WTC11 (cell line): Measurements from ENCODE around the gene SLC24A3. TPM values are rescaled to one million over a fixed set of nuclear protein-coding genes. Genes with fewer than 3 reads are reported as not detected.

ENCODE experiments used
- ATAC-seq: fragments of 200-7000 bp; cut with Tn5 transposase; 2 replicates; pipeline ENCODE4 v1.10.0; 2021; ENCODE audit warnings: mild to moderate bottlenecking, moderate library complexity
- CTCF ChIA-PET: fragments of 300-600 bp; sonication (Branson Sonifier 250); formaldehyde crosslinking; loops from one replicate; lab custom pipeline; 2021; ENCODE audit warnings: antibody characterized with exemption; lab: Charles Lee
- POLR2A ChIA-PET: fragments of 350-600 bp; sonication (Branson Sonifier 250); formaldehyde crosslinking; loops from one replicate; lab custom pipeline; 2021; ENCODE audit warnings: antibody characterized with exemption; lab: Charles Lee
- DNase-seq: peaks from one replicate; pipeline ENCODE4 v3.0.0; 2021; ENCODE audit warnings: low spot score
- H3K27ac Mint-ChIP-seq: 2 replicates; pipeline ENCODE4 v1.8.0; 2021; ENCODE audit warnings: mixed read lengths
- H3K27me3 Mint-ChIP-seq: 2 replicates; pipeline ENCODE4 v1.8.0; 2021; ENCODE audit warnings: low read depth, mild to moderate bottlenecking, moderate library complexity, mixed read lengths
- H3K36me3 Mint-ChIP-seq: 2 replicates; pipeline ENCODE4 v1.8.0; 2021; ENCODE audit warnings: mixed read lengths
- H3K4me1 Mint-ChIP-seq: 2 replicates; pipeline ENCODE4 v1.8.0; 2022; ENCODE audit warnings: mixed read lengths
- H3K4me3 Mint-ChIP-seq: 2 replicates; pipeline ENCODE4 v1.8.0; 2021; ENCODE audit warnings: mild to moderate bottlenecking, moderate library complexity, mixed read lengths
- H3K9me3 Mint-ChIP-seq: 2 replicates; pipeline ENCODE4 v1.8.0; 2021; ENCODE audit warnings: mixed read lengths
- AR ChIP-seq: fragments of 250-450 bp; sonication (Bioruptor Pico); IDR thresholded peaks from 2 replicates; pipeline ENCODE4 v1.9.0; 2021; ENCODE audit warnings: mild to moderate bottlenecking
- CREM ChIP-seq: sonication (generic); formaldehyde crosslinking; IDR thresholded peaks from 2 replicates; pipeline ENCODE4 v1.8.1; 2022; ENCODE audit warnings: mild to moderate bottlenecking, missing genetic modification reagents, moderate library complexity
- ETV6 ChIP-seq: sonication (generic); formaldehyde crosslinking; IDR thresholded peaks from 2 replicates; pipeline ENCODE4 v1.8.1; 2022; ENCODE audit warnings: mild to moderate bottlenecking, missing genetic modification reagents
- FOXK1 ChIP-seq: sonication (generic); formaldehyde crosslinking; IDR thresholded peaks from 2 replicates; pipeline ENCODE4 v1.8.0; 2022; ENCODE audit warnings: mild to moderate bottlenecking, moderate library complexity, missing genetic modification reagents
- GABPB1 ChIP-seq: sonication (generic); formaldehyde crosslinking; IDR thresholded peaks from 2 replicates; pipeline ENCODE4 v1.8.1; 2023; ENCODE audit warnings: mild to moderate bottlenecking, missing genetic modification reagents
- JAZF1 ChIP-seq: fragments of 250-450 bp; sonication (Bioruptor Pico); IDR thresholded peaks from 2 replicates; pipeline ENCODE4 v1.9.0; 2021; ENCODE audit warnings: moderate library complexity, mild to moderate bottlenecking, inconsistent platforms
- NR1H2 ChIP-seq: sonication (generic); formaldehyde crosslinking; IDR thresholded peaks from 2 replicates; pipeline ENCODE4 v1.9.0; 2021; ENCODE audit warnings: mild to moderate bottlenecking, moderate library complexity, missing genetic modification reagents
- NR3C1 ChIP-seq: sonication (generic); formaldehyde crosslinking; conservative IDR thresholded peaks from 2 replicates; pipeline ENCODE4 v1.8.1; 2023; ENCODE audit warnings: low read depth, mild to moderate bottlenecking, missing genetic modification reagents
- SMAD3 ChIP-seq: sonication (generic); formaldehyde crosslinking; IDR thresholded peaks from 2 replicates; pipeline ENCODE4 v1.8.0; 2022; ENCODE audit warnings: missing genetic modification reagents, mild to moderate bottlenecking, borderline replicate concordance
- SMAD4 ChIP-seq: sonication (generic); formaldehyde crosslinking; IDR thresholded peaks from 2 replicates; pipeline ENCODE4 v1.8.0; 2022; ENCODE audit warnings: mild to moderate bottlenecking, missing genetic modification reagents
- SP1 ChIP-seq: sonication (generic); formaldehyde crosslinking; conservative IDR thresholded peaks from 2 replicates; pipeline ENCODE4 v1.8.1; 2022; ENCODE audit warnings: missing genetic modification reagents
- TEAD4 ChIP-seq: sonication (generic); formaldehyde crosslinking; IDR thresholded peaks from 2 replicates; pipeline ENCODE4 v1.8.0; 2022; ENCODE audit warnings: mild to moderate bottlenecking, missing genetic modification reagents
- USF1 ChIP-seq: sonication (generic); formaldehyde crosslinking; IDR thresholded peaks from 2 replicates; pipeline ENCODE4 v1.8.0; 2022; ENCODE audit warnings: mild to moderate bottlenecking, missing genetic modification reagents
- USF2 ChIP-seq: sonication (generic); formaldehyde crosslinking; IDR thresholded peaks from 2 replicates; pipeline ENCODE4 v1.8.1; 2023; ENCODE audit warnings: mild to moderate bottlenecking, missing genetic modification reagents, moderate library complexity
- ZNF138 ChIP-seq: sonication (generic); formaldehyde crosslinking; conservative IDR thresholded peaks from 2 replicates; pipeline ENCODE4 v1.8.1; 2022; ENCODE audit warnings: mild to moderate bottlenecking, moderate library complexity, missing genetic modification reagents
- ZNF396 ChIP-seq: fragments of 250-450 bp; sonication (Bioruptor Pico); IDR thresholded peaks from 2 replicates; pipeline ENCODE4 v1.8.0; 2021; ENCODE audit warnings: mild to moderate bottlenecking, moderate library complexity, borderline replicate concordance
- ZSCAN18 ChIP-seq: fragments of 250-450 bp; sonication (Bioruptor Pico); IDR thresholded peaks from 2 replicates; pipeline ENCODE4 v2.1.2; 2022; ENCODE audit warnings: mild to moderate bottlenecking, moderate library complexity
- total RNA-seq: library from RNA; stranded (reverse); gene quantifications from 3 replicates; pipeline ENCODE4 v1.2.3, GENCODE V29; 2021
- TF ChIP-seq, protein P1 (sequence below): sonication (generic); formaldehyde crosslinking; IDR thresholded peaks from 2 replicates; pipeline ENCODE4 v1.8.0; 2022; ENCODE audit warnings: mild to moderate bottlenecking, missing genetic modification reagents

The SLC24A3 gene
- total RNA-seq, 1 experiment from 2014 or later, result 5.7 TPM

GRCh38 chr20:19419396-19419795, 207.0 kb downstream of the SLC24A3 start (continued):
- TF ChIP-seq JAZF1 (no peak), CREM (CRISPR knock-in tag) (no peak), SMAD3 (no peak), USF1 (CRISPR knock-in tag) (no peak)

GRCh38 chr20:19423097-19423899, 210.9 kb downstream of the SLC24A3 start:
- H3K4me3 Mint-ChIP-seq, result no peak overlapping the region
- ChIA-PET POLR2A (no interaction called here), CTCF (interaction anchor here (1.2 to 1.7 kb wide), 3 partner anchors 9 to 217 kb away, joined by 3 to 11 read pairs (median 9); no protein-coding TSS in a partner anchor)
- H3K9me3 Mint-ChIP-seq, result 0 out of 2 replicates have a peak, but pooled peaks cover 4% of the 10 kb centered on the region
- peak overlapping the region; percentile 21 for H3K27ac Mint-ChIP-seq
- ATAC-seq (peak; percentile 50), DNase-seq (no peak)
- TF ChIP-seq FOXK1 (CRISPR knock-in tag) (no peak), AR (no peak)
- H3K27me3 Mint-ChIP-seq, result no peaks in the 10 kb centered on the region; the same call in 1 of the 2 replicates
- peaks cover 37% of the 10 kb centered on the region for H3K4me1 Mint-ChIP-seq
- H3K36me3 Mint-ChIP-seq, result peaks cover 4% of the 10 kb centered on the region; the same call in 1 of the 2 replicates

DNA sequence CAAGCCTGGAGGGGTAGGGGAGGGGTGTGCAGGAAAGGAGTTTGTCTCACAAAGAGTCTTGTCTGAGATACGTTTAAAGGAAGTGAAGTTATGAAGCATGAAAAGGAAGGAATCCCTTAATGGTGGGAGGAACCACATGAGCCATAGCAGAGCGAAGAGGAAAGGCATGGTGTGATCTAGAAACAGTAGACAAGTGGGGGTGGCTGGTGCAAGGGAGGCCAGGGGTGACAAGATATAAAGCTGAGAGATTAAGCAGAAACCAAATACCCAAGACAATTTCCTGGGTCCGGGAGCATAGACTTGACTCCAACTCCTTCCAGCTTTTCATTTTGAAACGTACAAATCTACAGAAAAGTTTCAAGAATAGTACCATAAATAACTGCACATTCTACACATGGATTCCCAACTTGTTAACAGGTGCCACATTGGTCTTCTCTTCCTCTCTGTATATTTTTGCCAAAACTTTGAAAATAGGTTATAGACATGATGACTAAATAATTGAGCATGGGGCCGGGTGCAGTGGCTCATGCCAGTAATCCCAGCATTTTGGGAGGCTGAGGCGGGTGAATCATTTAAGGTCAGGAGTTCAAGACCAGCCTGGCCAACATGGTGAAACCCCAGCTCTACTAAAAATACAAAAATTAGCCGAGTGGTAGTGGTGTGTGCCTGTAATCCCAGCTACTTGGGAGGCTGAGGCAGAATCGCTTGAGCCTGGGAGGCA, 211.6 kb downstream of the SLC24A3 start:
- ChIA-PET CTCF (interaction anchor here (1.2 to 1.7 kb wide), 3 partner anchors 8 to 218 kb away, joined by 3 to 11 read pairs (median 9); no protein-coding TSS in a partner anchor), POLR2A (no interaction called here)
- ATAC-seq (no peak), DNase-seq (no peak)
- no peak overlapping the region for H3K4me3 Mint-ChIP-seq
- H3K4me1 Mint-ChIP-seq, result peaks cover 41% of the 10 kb centered on the region
- no peaks in the 10 kb centered on the region; the same call in 1 of the 2 replicates for H3K27me3 Mint-ChIP-seq
- peaks cover 4% of the 10 kb centered on the region; the same call in 1 of the 2 replicates for H3K36me3 Mint-ChIP-seq
- 0 out of 2 replicates have a peak, but pooled peaks cover 4% of the 10 kb centered on the region for H3K9me3 Mint-ChIP-seq
- no peak overlapping the region for H3K27ac Mint-ChIP-seq
- no peak for TF ChIP-seq ETV6 (CRISPR knock-in tag)
- no peak for TF ChIP-seq SP1 (CRISPR knock-in tag)
- TF ChIP-seq ZNF396 (CRISPR knock-in tag), result no peak
- no peak for TF ChIP-seq NR3C1 (CRISPR knock-in tag)
- TF ChIP-seq, protein P1, sequence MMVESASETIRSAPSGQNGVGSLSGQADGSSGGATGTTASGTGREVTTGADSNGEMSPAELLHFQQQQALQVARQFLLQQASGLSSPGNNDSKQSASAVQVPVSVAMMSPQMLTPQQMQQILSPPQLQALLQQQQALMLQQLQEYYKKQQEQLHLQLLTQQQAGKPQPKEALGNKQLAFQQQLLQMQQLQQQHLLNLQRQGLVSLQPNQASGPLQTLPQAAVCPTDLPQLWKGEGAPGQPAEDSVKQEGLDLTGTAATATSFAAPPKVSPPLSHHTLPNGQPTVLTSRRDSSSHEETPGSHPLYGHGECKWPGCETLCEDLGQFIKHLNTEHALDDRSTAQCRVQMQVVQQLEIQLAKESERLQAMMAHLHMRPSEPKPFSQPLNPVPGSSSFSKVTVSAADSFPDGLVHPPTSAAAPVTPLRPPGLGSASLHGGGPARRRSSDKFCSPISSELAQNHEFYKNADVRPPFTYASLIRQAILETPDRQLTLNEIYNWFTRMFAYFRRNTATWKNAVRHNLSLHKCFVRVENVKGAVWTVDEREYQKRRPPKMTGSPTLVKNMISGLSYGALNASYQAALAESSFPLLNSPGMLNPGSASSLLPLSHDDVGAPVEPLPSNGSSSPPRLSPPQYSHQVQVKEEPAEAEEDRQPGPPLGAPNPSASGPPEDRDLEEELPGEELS (CRISPR knock-in tag), result no peak
- no peak for TF ChIP-seq ZSCAN18 (CRISPR knock-in tag)
- TF ChIP-seq TEAD4 (CRISPR knock-in tag), result no peak
- no peak for TF ChIP-seq NR1H2
- TF ChIP-seq SMAD4 (CRISPR knock-in tag), result no peak
- TF ChIP-seq ZNF138 (CRISPR knock-in tag), result no peak
- TF ChIP-seq USF2, result no peak
- TF ChIP-seq GABPB1, result no peak
